ENCODE measurements around the gene FOXE3. TPM values are rescaled to one million over a fixed set of nuclear protein-coding genes. Genes with fewer than 3 reads are reported as not detected.

The FOXE3 gene
- total RNA-seq, 4 donors from 2014 or later = not detected

DNA sequence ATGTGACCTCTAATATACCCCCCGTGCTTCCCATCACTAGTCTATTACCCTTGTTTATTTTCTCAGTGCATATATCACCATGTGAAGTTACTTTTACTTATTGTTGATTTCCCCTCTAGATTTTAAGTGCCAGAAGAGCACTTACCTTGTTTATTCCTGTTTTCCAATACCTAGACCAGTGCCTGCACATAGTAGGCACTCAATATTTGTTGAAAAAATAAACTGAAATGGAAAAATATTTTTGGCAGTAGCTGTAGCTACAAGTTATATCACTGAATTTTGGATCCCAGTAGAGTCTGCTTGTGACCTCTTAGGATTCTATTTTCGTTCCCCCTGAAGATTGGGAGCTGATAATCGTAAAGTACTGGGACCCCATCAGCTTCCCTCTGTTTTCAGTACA, 32.0 kb upstream of the FOXE3 start:
- TF ChIP-seq, protein P1, sequence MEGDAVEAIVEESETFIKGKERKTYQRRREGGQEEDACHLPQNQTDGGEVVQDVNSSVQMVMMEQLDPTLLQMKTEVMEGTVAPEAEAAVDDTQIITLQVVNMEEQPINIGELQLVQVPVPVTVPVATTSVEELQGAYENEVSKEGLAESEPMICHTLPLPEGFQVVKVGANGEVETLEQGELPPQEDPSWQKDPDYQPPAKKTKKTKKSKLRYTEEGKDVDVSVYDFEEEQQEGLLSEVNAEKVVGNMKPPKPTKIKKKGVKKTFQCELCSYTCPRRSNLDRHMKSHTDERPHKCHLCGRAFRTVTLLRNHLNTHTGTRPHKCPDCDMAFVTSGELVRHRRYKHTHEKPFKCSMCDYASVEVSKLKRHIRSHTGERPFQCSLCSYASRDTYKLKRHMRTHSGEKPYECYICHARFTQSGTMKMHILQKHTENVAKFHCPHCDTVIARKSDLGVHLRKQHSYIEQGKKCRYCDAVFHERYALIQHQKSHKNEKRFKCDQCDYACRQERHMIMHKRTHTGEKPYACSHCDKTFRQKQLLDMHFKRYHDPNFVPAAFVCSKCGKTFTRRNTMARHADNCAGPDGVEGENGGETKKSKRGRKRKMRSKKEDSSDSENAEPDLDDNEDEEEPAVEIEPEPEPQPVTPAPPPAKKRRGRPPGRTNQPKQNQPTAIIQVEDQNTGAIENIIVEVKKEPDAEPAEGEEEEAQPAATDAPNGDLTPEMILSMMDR (IDR thresholded peaks at IDR 0.05; ENCODE audit: low read depth) = no peak

DNA sequence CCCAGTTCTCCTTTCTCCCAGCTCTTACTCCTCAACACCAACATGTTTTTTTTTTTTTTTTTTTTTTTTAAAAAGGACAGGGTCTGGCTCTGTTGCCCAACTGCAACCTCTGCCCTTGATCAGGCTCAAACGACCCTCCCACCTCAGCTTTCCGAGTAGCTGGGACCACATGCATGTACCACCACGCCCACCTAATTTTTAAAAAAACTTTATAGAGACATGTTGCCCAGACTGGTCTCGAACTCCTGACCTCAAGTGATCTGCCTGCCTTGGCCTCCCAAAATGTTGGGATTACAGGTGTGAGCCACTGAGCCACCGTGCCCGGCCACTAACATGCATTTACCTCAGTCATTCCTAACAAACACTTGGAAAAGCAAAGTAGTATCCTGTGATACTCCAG, 31.1 kb upstream of the FOXE3 start:
- TF ChIP-seq, protein P1 (IDR thresholded peaks at IDR 0.05; ENCODE audit: low read depth) = no peak

DNA sequence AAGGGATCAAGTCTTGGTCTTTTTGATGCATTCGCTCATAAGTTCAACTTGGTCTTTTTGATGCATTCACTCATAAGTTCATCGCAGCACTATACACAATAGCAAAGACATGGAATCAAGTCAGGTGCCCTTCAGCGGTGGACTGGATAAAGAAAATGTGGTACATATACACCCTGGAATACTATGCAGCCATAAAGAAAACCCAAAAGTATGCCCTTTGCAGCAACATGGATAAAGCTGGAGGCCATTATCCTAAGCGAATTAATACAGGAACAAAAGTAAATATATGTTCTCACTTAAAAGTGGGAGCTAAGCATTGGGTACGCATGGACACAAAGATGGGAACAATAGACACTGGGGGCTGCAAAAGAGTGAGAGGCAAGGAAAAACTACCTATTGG, 29.8 kb upstream of the FOXE3 start:
- TF ChIP-seq, protein P1 (IDR thresholded peaks at IDR 0.05; ENCODE audit: low read depth) = no peak

DNA sequence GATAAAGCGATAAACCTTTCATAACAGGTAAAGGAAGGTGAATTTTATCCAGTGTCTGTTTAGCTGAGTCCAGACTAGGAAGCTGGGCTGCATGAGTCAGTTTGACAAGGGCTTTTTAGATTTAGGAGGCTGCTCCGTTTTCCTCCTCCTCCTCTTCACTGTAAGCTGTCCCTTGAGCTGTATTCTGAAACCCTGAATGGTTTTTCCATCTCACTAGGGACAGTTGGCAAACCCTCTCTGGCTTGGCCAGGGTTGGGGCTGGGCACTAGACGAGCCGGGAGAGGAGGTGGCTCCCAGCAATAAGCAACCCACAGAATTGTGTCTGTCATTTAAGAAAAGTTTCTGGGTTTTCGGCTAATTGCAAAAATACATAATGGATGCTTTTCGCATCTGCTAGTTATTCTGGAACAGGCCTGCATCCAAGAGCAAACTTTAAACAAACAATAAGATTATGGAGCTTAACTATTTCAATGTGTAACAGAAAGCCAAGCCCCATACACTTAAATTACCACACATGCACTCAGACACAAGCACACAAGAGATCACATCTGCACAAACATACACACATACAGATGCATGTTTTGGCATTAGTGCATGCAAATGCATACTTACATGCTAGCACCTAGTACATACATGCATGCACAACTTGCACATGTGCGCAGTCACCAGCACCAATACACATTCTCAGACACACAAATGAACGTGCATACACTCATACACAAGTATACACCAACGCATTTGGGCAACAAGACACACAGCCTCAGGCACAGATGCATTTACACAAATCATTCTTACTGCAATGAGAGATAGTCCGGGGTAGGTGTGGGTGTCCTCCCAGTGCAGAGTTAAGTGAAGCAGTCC, 27.8 kb upstream of the FOXE3 start:
- TF ChIP-seq, protein P1 (IDR thresholded peaks at IDR 0.05; ENCODE audit: low read depth) = no peak

DNA sequence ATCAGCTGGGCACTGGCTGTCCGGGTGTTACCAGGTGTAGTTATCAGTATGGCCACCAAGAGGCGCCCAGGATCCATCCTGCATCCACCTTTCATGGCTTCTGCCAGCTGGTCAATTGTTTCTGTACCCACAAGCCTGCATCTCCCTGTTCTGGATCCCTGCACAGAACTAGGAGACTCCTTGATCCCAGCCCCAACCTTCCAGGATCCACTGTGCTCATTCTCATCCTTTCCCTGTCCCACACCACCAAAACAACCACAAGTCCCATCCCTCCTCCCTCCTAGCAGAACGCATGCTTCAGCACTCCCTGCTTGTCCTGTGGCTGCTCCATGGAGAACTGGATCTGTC, 27.2 kb upstream of the FOXE3 start:
- TF ChIP-seq, protein P1 (IDR thresholded peaks at IDR 0.05; ENCODE audit: low read depth) = no peak

DNA sequence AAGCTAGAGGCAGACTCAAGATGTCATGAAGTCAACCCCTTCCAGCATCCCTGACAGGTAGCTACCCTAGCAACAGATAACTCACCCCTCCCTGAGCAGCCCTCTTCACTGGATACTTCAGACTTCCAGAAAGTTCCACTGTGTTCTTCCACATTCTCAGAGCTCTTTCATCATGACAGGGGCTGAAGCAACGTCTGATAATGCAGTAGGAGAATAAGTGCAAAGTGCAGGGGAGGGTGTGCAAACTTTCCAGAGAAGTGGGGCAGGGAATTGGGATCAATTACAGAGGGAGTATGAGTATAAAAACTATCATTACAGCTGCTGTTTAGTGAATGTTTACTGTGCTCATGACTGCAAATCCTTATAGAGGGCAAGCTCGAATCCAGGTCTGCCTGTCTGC, 26.4 kb upstream of the FOXE3 start:
- TF ChIP-seq, protein P1 (IDR thresholded peaks at IDR 0.05; ENCODE audit: low read depth) = no peak

DNA sequence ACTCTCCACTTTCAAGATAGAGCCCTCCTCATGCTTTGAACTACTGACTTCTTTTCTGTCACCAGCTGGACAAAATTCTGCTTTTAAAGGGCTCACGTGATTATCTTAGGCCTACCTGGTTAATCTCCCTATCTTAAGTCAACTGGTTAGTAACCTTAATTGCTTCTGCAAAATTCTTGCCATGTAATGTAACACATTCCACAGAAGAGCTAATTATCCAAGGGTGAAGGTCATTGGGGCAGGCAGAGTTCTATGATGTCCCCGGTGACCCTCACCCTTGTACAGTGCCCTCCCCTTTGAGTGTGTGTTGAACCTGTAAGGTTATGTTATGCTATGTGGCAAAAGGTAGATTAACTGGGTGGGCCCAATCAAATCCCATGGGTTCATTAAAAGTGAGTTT, 25.2 kb upstream of the FOXE3 start:
- TF ChIP-seq, protein P1 (IDR thresholded peaks at IDR 0.05; ENCODE audit: low read depth) = no peak
